PC-9 (cell line): ENCODE results near the gene IGSF8. TPM values are rescaled to one million over a fixed set of nuclear protein-coding genes. Genes with fewer than 3 reads are reported as not detected.
A peak's percentile ranks its signal among the peaks of the same experiment; 100 is the strongest.

Source experiments
- BruUV-seq: library from RNA; stranded (reverse); fragments of 400-500 nt; replicated peaks from 2 replicates; lab custom pipeline; 2021; lab: Mats Ljungman, UMichigan
- CTCF ChIA-PET: fragments of 300-600 bp; sonication (Branson Sonifier 250); formaldehyde crosslinking; loops from one replicate; lab custom pipeline; 2022; ENCODE audit warnings: antibody characterized with exemption; lab: Charles Lee
- POLR2A ChIA-PET: fragments of 300-600 bp; sonication (Branson Sonifier 250); formaldehyde crosslinking; loops from one replicate; lab custom pipeline; 2022; ENCODE audit warnings: antibody characterized with exemption; ENCODE audit not compliant: unreplicated experiment; lab: Charles Lee
- DNase-seq, 2 experiments: peaks; one replicate each; pipeline versions ENCODE4 v3.0.0 to v3.0.0-alpha.2; 2015 to 2022; ENCODE audit warnings: mixed read lengths in 1 of 2
- H2AFZ ChIP-seq: fragments of 200-600 bp; sonication (generic); 2 replicates; pipeline ENCODE4 v1.8.1; 2017; ENCODE audit warnings: antibody characterized with exemption
- H3F3A ChIP-seq: fragments of 200-600 bp; sonication (generic); 2 replicates; pipeline ENCODE4 v1.8.1; 2017; ENCODE audit warnings: antibody characterized with exemption, mild to moderate bottlenecking, low read depth; ENCODE audit not compliant: insufficient read depth
- H3K27ac ChIP-seq: fragments of 200-600 bp; sonication (generic); 2 replicates; pipeline ENCODE4 v1.6.1; 2016; ENCODE audit warnings: mixed run types
- H3K27me3 ChIP-seq: fragments of 200-600 bp; sonication (generic); 2 replicates; pipeline ENCODE4 v1.6.1; 2016; ENCODE audit warnings: low read depth, mixed run types; ENCODE audit not compliant: insufficient read depth
- H3K36me3 ChIP-seq: fragments of 200-600 bp; sonication (generic); 2 replicates; pipeline ENCODE4 v1.6.1; 2016; ENCODE audit warnings: low read depth, mixed run types
- H3K4me1 ChIP-seq: fragments of 200-600 bp; sonication (generic); replicated peaks from 2 replicates; pipeline ENCODE4 v1.6.1; 2016; ENCODE audit warnings: mixed run types; ENCODE audit not compliant: insufficient read depth
- H3K4me2 ChIP-seq: fragments of 200-600 bp; sonication (generic); 2 replicates; pipeline ENCODE4 v1.6.1; 2017; ENCODE audit warnings: mixed run types
- H3K4me3 ChIP-seq: fragments of 200-600 bp; sonication (generic); 2 replicates; pipeline ENCODE4 v1.6.1; 2016; ENCODE audit warnings: mixed run types
- H3K79me2 ChIP-seq: fragments of 200-600 bp; sonication (generic); 2 replicates; pipeline ENCODE4 v1.6.1; 2017; ENCODE audit warnings: low read depth, mixed run types
- H3K9me2 ChIP-seq: fragments of 200-600 bp; sonication (generic); 2 replicates; pipeline ENCODE4 v1.8.1; 2017; ENCODE audit warnings: mild to moderate bottlenecking; ENCODE audit not compliant: insufficient read depth
- H3K9me3 ChIP-seq: fragments of 200-600 bp; sonication (generic); 2 replicates; pipeline ENCODE4 v1.8.1; 2016; ENCODE audit warnings: low read depth; ENCODE audit not compliant: insufficient read depth
- H4K20me1 ChIP-seq: fragments of 200-600 bp; sonication (generic); 2 replicates; pipeline ENCODE4 v1.8.1; 2017; ENCODE audit not compliant: insufficient read depth
- EZH2 ChIP-seq: fragments of 200-600 bp; sonication (generic); IDR thresholded peaks from 2 replicates; pipeline ENCODE4 v1.8.0; 2017; ENCODE audit warnings: antibody characterized with exemption, low read depth
- intact Hi-C: fragments of 100-400 bp; cut with micrococcal nuclease; formaldehyde crosslinking; loops from one replicate; pipeline ENCODE4 v1.10.0; 2022; ENCODE audit not compliant: unreplicated experiment
- total RNA-seq: library from RNA; stranded (reverse); gene quantifications from 2 replicates; pipeline ENCODE4 v1.2.3, GENCODE V29; 2021
- TF ChIP-seq, protein P1 (sequence below): fragments of 200-600 bp; sonication (generic); conservative IDR thresholded peaks from 2 replicates; pipeline ENCODE4 v1.6.1; 2017; ENCODE audit warnings: mixed run types, antibody characterized with exemption, mild to moderate bottlenecking, moderate library complexity

Gene IGSF8
- total RNA-seq, 1 experiment from 2014 or later: 27.4 TPM

DNA sequence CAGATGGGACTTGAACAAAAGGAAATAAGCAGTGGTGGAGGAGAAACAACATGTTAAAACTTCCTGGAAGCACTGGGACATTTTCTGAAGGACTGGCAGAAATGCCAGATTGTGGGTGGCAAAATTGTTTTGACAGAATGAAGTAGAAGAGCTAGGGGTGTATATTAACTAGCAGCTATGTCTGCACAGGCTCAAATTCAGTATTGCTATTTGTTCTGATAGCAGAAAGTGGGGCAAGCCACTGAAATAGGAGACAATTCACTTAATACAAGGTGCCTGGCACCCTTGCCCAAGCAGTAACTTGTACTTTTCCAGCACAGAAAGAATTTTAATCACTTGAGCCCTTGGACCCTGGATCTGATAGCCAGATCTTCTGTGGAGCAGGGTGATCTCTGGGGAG lies 54.9 kb downstream of the IGSF8 start:
- Histone ChIP-seq H3K9me2 (no peaks in the 10 kb centered on the region), H3K9me3 (no peaks in the 10 kb centered on the region), H3F3A (peaks cover 17% of the 10 kb centered on the region), H2AFZ (no peak overlapping the region), H4K20me1 (no peaks in the 10 kb centered on the region), H3K79me2 (no peaks in the 10 kb centered on the region), H3K4me2 (peak overlapping the region; percentile 48; the same call in 1 of the 2 replicates), H3K27ac (peak overlapping the region; percentile 40; the same call in 1 of the 2 replicates), H3K4me3 (no peak overlapping the region), H3K4me1 (peaks cover 11% of the 10 kb centered on the region), H3K27me3 (peaks cover 35% of the 10 kb centered on the region; the same call in 1 of the 2 replicates), H3K36me3 (no peaks in the 10 kb centered on the region)
- DNase-seq: no peak
- CTCF ChIA-PET: no interaction called here
- intact Hi-C loops: no loop called here
- BruUV-seq: no TSS peak
- POLR2A ChIA-PET: interaction anchor here (0.7 kb wide), 1 partner anchor 83 kb away, joined by 7 read pairs; no protein-coding TSS in a partner anchor
- TF ChIP-seq, protein P1, sequence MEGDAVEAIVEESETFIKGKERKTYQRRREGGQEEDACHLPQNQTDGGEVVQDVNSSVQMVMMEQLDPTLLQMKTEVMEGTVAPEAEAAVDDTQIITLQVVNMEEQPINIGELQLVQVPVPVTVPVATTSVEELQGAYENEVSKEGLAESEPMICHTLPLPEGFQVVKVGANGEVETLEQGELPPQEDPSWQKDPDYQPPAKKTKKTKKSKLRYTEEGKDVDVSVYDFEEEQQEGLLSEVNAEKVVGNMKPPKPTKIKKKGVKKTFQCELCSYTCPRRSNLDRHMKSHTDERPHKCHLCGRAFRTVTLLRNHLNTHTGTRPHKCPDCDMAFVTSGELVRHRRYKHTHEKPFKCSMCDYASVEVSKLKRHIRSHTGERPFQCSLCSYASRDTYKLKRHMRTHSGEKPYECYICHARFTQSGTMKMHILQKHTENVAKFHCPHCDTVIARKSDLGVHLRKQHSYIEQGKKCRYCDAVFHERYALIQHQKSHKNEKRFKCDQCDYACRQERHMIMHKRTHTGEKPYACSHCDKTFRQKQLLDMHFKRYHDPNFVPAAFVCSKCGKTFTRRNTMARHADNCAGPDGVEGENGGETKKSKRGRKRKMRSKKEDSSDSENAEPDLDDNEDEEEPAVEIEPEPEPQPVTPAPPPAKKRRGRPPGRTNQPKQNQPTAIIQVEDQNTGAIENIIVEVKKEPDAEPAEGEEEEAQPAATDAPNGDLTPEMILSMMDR: no peak
- no peak for TF ChIP-seq EZH2

Other genes with a start within 250 kb of the IGSF8 start
- gene VSIG8, start 236.0 kb downstream of the IGSF8 start, total RNA-seq: not detected in 2 replicates
- gene CFAP45, start 198.5 kb downstream of the IGSF8 start, total RNA-seq: 8.2 and 9.3 TPM in 2 replicates
- 473 and 481 TPM in 2 replicates for gene TAGLN2, start 173.1 kb downstream of the IGSF8 start, total RNA-seq
- 22.9 and 23.4 TPM in 2 replicates for gene IGSF9, start 153.0 kb downstream of the IGSF8 start, total RNA-seq
- gene SLAMF9, start 144.4 kb downstream of the IGSF8 start, total RNA-seq: 0.58 and 0.94 TPM in 2 replicates
- gene PIGM, start 66.6 kb downstream of the IGSF8 start, total RNA-seq: 3.3 and 4.0 TPM in 2 replicates
- gene KCNJ10, start 28.5 kb downstream of the IGSF8 start, total RNA-seq: not detected in 2 replicates
- not detected in 2 replicates for gene KCNJ9, start 17.1 kb downstream of the IGSF8 start, total RNA-seq
- 1.1 TPM in 2 replicates for gene ATP1A2, start 17.1 kb upstream of the IGSF8 start, total RNA-seq
- gene ATP1A4, start 53.0 kb upstream of the IGSF8 start, total RNA-seq: not detected in 2 replicates
- not detected in 2 replicates for gene CASQ1, start 92.0 kb upstream of the IGSF8 start, total RNA-seq
- 84.7 and 139 TPM in 2 replicates for gene PEA15, start 106.8 kb upstream of the IGSF8 start, total RNA-seq
- gene DCAF8, start 163.9 kb upstream of the IGSF8 start, total RNA-seq: 152 and 161 TPM in 2 replicates
- gene PEX19, start 186.5 kb upstream of the IGSF8 start, total RNA-seq: 50.1 and 52.5 TPM in 2 replicates
- gene COPA, start 244.6 kb upstream of the IGSF8 start, total RNA-seq: 146 and 147 TPM in 2 replicates
- gene NCSTN, start 244.8 kb upstream of the IGSF8 start, total RNA-seq: 54.7 and 55.8 TPM in 2 replicates